Inflammatory macrophage treated with lipopolysaccharide for 4 hours (primary cell): ENCODE data around the gene GLDN.

Source experiments
- DNase-seq: peaks from one replicate; pipeline ENCODE4 v3.0.0-alpha.2; 2020

The GLDN gene

DNA sequence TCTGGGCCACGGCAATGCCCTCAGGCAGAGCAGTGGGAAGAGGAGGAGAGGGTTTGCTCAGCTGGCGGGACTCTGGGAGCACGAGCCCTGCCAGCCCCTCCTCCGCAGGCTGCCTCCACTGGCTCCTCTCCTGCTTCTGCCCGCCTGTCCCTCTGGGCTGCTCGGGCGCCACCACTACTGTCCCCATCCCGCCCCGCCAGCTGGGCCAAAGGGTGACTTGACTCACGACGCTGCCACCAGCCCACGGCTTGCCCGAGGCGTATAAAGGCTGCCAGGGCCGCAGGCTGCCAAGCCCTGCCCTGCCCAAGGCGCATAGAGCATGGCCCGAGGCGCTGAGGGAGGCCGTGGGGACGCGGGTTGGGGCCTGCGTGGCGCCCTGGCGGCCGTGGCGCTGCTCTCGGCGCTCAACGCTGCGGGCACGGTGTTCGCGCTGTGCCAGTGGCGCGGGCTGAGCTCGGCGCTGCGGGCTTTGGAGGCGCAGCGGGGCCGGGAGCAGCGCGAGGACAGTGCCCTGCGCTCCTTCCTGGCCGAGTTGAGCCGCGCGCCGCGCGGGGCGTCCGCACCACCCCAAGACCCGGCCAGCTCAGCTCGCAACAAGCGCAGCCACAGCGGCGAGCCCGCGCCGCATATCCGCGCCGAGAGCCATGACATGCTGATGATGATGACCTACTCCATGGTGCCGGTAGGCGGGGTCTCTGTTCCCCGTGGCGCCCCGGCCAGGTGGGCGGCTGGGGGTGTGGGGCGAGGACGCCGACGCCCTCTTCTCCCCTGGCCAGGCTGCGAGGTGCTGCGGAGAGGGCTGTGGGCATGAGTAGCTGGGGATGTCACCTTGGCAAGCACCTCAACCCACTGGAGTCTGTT is at the start of gene GLDN:
Gene GLDN (plus strand): TSS at position 290 of the 861 bp plus-strand sequence. CDS start 30 bp downstream, at position 320.
- DNase-seq: peak; percentile 43

DNA sequence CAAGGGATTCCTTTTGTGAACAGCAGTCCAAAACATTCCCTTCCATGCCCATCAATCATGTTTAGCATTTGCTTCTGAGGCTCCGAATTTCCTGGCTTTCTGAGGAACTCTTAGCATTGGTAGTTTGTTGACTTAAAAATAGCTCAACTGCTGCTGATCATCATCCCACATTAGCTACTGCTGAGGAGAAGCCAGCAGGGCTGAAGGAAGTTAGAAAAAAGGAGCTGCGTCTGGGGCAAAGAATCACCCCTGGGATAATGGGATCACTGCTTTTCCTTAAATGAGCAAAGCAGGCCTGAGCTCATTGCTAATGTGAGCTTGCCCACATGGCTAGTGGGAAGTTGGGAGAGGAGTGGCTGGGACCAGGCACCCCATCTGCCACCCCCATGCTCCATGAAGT is 42.8 kb upstream of the GLDN start:
- no peak for DNase-seq

DNA sequence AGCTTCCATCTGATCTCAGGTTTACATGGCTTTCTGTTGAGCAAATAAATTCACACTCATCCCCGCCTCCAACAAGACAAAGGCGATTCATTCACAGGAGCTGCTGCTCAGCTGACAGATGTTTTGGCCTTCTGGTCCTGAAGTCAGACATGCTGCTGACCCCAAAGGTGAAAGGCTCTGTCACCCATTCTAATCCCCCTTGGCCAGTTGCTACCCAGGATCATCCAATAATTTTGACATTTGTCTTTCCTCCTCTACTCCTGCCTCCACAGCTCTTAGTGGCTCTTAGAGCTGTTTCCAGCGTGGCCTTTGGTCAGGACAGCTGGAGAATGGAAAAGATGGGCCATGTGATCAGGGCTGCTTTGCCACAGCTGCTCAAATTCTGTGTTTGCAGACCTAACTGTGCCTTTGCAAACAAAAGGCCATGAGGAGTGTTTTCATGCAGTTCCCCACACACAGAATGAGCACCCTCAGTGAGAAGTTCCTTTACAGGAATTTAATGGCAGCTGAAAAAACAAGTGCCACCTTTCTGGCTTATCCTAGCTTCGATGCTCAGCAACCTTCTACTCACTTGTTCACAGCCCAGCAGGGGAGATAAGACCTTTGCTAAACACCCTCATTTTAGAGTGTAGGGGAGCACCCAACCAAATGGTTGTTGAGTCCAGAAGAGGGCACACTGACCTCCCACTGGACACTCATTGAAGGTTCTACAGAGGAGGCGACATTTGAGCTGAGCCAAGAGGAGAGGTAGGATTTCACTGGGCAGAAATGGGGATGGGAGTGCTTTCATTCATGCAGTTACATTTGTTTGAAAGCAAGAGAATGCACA is 42.1 kb upstream of the GLDN start:
- no peak for DNase-seq

- no peak for DNase-seq
These were observed 39.0 kb upstream of the GLDN start for GRCh38 chr15:51302480-51302879.

DNA sequence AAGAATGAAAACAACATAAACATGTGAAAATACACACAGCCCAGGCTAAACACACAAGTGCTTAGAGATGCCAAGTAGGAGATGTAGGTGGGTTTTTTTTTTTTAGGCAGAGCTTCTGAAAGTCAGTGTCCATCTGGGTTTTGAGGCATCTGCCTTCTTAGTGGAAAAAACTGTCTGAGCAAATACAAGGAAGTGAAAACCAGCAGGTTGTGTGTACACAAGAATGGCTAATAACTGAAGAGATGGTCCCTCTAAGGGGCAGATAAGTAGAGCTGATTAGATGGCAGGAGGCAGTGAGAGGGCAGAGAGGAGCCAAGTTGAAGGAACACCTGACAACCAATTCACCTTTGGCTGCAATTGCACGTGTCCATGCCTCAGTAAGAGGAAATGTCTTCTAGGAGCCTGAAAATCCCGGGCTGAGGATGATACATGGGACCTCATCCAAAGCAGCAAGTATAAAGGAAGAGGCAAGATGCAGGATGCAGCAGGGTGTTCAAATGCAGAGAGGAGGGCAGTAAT is 37.9 kb upstream of the GLDN start:
- DNase-seq: no peak

DNA sequence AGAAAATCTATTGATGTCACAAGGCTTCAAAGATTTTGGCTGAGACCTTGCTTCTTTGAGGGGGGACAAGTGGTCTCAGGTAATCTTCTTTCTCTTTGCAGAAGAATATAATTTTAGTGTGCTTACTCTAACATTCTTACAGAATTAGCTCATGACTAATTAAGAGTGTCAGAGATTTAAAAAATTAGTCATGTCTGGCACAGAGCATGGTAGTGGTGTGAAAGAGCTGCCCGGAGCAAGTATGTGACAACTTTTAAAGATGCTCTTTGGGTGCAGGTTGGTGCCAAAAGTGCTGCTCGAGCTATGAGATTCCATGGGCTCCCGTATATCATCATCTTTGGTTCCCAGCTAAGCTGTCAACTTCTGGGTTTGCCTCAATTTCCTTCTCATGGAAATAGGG is 34.1 kb upstream of the GLDN start:
- peak; percentile 6 for DNase-seq

GRCh38 chr15:51307811-51308210 is 33.6 kb upstream of the GLDN start:
- DNase-seq: peak; percentile 28

DNA sequence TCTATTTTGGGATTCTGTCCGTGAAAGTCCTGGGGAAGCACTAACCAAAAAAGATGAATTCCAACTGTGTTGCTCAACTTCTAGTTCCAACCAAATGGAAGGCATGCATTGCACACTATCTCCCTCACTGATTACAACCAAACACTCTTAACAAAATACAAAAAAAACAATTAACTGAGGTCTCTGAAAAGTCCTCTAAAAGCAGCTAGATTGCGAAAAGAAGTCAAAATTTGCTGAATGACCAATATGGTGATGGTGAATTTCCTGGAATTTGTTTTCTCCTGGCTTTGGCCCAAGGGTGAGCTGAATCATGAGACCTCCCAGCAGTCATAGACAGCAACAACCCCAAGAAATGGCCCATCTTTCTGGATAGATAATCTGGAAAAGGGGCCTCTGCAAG is 31.4 kb upstream of the GLDN start:
- no peak for DNase-seq

DNA sequence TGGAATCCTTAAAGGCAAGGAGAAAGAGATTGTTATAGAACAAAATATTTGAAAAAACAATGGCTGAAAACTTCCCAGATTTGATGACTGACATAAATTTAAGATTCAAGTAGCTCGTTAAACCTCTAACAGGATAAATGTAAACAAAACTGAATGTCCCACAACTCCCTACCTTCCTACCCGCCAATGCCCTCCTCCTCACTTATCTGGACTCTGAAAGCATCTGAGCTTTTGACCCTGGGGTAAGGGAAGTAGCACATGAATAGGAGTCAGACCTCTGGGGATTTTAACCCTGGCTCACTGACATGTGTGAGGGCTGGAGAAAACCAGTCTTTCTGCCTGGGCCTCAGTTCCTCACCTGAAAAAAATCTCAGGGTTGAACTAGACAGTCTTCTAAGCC is 29.9 kb upstream of the GLDN start:
- no peak for DNase-seq

DNA sequence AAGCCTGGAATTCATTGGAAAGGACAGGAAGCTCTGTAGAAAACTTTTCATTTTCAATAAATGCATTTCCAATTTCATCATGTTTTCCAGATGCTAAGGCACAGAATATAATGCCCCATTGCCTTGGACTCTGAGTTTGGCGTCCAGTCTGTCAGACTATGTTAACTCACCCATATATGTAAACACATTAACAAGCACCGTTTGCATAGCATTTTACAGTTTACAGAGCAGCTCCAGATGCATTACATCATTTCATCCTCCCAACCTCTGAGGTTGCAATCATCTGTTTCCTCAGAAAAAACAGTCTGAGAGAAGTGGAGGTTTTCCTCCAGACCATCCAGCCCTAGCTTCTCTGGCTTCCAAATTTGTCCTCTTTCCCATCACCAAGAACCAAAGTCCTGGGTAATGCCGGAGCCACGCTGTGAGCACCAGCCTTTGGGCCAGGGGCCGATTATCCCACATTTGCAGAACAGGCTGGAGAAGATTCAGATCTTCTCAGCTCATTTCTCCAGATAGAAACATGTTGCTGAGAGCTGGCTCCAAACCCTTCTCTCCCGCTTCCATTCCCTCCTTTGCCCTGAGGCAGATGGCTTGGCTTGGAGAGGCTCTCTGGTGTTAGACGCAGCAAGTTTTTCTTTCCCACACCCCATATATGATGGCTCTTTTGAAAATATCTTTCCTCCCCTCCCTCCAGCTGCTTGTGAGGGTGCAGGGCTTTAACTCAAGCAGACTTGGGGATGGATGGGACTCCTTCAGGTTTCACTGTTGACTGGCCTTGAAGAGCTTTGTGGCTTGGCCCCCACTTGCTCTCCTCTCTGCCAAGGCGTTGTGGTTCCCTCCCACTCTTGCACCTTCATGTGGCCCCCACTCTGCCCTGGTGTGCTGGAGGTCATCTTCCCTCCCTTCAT is 29.0 kb upstream of the GLDN start:
- no peak for DNase-seq

GRCh38 chr15:51313074-51313393 is 28.4 kb upstream of the GLDN start:
- DNase-seq: no peak

DNA sequence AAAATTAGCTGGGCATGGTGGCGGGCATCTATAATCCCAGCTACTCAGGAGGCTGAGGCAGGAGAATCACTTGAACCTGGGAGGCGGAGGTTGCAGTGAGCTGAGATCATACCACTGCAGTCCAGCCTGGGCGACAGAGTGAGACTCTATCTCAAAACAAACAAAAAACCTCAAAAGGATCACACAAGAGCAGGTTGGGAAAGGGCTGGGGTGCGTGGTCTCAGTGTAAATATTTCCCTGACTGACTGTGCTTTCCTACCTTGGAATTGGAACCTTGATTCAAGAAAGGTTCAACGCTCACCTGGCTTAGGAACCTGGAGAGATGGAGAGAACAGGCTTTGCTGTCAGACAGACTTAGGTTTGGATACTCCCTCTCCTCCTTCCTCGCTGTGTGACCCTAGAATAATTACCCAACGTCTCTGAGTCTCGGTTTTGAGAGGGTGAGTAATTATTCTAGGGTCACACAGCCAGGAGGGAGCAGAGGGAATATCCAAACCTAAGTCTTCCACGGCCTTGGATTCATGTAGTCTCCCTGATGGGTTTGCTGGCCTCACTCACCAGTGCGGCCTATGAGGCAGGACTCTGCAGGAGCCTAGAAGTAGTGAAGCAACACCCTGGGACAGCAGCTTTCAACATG is 27.7 kb upstream of the GLDN start:
- no peak for DNase-seq

DNA sequence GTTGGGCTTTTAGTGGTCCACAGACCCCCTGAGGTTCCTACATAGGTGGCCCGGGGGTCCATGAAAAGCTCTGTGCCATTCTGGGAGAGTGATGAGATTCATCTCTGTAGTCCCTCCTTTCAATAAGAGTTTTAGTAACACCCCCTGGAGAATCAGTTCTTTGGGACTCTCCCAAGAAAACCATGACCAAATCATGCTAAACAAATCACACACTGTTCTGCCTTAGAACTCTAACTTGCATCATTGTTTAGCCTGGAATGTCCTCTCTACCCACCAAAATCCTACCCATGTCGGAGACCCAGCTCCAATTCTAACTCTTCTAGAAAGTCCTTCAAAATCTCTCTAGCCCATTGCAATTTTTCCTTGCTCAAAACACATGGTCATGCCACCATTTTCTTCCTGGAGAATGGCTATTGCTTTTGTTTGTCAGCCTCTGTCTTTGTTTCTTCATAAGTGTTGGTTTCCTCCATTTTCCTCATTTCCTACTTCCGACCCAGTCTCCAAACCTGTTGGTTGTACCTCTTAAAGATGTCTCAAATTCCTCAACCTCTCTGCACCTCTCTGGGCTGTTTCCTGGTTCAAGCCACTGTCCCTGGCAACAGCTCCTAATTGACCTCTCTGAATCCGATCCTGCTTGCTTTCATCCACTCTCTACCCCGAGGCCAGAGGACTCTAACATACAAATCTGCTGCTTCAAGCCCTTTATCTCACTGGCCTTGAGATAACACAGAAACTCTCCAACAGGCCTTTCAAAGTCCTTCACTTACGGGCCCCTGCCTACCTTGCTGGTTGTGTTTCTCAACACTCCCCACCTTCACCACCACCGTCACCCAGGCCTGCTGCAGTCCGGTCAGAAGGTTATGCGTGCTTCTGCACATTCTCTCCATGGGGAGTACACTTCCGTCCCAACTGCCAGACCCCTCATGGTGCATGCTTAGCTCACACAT is 26.8 kb upstream of the GLDN start:
- DNase-seq: no peak

- no peak for DNase-seq
These were observed 25.7 kb upstream of the GLDN start for GRCh38 chr15:51315726-51316125.

GRCh38 chr15:51316636-51317035 is 24.8 kb upstream of the GLDN start:
- no peak for DNase-seq

- DNase-seq: no peak
These were observed 22.9 kb upstream of the GLDN start for GRCh38 chr15:51318382-51319150.

DNA sequence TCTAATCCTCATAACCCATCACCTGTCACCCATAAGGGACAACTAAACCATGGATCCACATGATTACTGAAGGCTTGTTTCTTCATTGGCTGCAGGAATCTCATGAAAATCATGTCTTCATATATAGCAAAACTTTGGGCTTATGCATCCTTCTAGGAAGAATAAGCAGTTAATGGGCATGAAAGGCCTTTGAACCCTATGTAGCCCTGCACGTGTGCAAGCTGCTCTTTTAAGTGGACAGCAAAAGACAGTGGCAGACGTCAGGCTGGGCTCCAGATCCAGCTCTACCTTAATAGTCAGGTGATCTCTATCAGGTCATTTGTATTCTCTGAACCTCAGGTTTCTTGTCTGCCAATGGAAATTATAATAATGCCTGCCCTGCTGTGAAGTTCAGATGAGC is 21.9 kb upstream of the GLDN start:
- DNase-seq: no peak

DNA sequence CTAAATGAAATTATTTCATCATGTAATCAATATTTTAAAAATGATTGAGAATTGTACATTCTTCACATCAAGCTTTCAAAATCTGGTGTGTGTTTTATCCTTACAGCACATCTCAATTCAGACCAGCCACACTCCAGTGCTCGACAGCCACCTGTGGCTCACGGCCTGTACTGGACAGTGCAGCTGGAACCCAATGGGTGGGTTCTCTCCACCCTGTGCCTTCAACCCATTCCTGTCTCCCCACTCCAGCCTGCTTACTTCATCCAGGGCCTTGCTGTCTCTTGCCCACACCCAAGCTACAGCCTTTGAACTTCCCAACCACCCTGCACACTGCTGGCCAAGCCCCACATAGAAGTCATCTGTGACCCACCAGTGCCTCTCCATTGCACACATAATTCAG is 20.6 kb upstream of the GLDN start:
- DNase-seq: no peak

DNA sequence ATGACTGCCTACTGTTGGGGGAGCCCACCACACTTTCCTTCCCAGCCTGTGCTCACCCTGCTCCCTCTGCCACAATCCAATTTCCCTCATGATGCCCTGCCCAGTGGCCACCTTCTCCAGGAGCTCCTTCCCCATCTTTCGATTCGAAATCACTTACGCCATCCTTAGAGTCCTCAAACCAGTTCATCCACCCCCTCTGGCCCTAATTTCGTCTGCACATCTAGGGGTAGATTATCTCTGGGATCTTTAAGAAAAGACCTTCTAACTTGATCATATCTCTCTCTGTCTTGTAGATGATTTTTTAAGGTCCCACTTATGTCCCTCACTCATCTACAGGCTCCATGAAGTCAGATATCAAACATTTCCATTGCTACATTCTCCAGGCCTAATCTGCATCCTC is 20.1 kb upstream of the GLDN start:
- DNase-seq: no peak

DNA sequence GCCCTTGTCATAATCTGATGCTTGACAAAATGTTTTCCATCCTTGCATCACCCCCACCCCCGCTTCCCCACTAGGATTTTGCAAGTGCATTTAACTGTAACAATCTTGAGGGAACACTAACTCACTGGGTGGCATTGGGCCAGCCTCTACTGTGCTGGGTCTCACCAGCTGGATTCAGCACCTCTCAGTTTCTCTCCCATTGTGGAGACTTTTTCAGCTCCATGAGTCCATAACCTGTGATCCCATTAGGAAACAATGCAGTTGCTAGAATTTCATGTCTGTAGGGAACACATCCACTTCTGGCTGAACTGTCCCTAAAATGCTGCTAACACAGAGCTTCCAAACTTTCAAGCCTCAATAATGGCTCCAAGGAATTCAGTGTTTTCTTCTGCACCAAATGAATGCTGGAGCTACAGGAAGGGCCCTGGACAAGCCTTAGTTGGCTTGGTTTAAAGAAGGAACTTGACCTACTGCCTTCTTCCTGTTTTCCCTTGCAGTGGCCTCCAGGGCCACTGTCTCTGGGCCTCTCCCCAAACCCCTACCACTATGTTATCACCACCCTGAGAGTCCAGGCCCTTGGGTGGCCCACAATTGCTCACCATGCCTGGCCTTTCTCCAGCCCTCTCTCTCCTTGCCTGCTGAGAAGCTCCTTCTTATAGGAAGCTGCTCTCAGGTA is 18.7 kb upstream of the GLDN start:
- peak; percentile 90 for DNase-seq
